Glutamatergic neuron (in vitro differentiated cells): Measurements from ENCODE around the gene CTDSP2. TPM values are rescaled to one million over a fixed set of nuclear protein-coding genes. Genes with fewer than 3 reads are reported as not detected.

ENCODE experiments used
- DNase-seq: peaks from one replicate; pipeline ENCODE4 v3.0.0; 2022
- H3K27ac Mint-ChIP-seq: one replicate; pipeline ENCODE4 v1.8.0; 2020; ENCODE audit warnings: mild to moderate bottlenecking, mixed read lengths, inconsistent platforms; ENCODE audit not compliant: unreplicated experiment
- H3K27me3 Mint-ChIP-seq: one replicate; pipeline ENCODE4 v1.8.0; 2020; ENCODE audit warnings: mild to moderate bottlenecking, moderate library complexity, mixed read lengths, inconsistent platforms; ENCODE audit not compliant: unreplicated experiment
- H3K36me3 Mint-ChIP-seq: one replicate; pipeline ENCODE4 v1.8.0; 2020; ENCODE audit warnings: mild to moderate bottlenecking, mixed read lengths, inconsistent platforms; ENCODE audit not compliant: unreplicated experiment
- H3K4me1 Mint-ChIP-seq: one replicate; pipeline ENCODE4 v1.8.0; 2020; ENCODE audit warnings: mild to moderate bottlenecking, low read depth, mixed read lengths, inconsistent platforms; ENCODE audit not compliant: unreplicated experiment
- H3K4me3 Mint-ChIP-seq: one replicate; pipeline ENCODE4 v1.8.0; 2020; ENCODE audit warnings: mild to moderate bottlenecking, mixed read lengths, inconsistent platforms; ENCODE audit not compliant: unreplicated experiment
- H3K9me3 Mint-ChIP-seq: one replicate; pipeline ENCODE4 v1.8.0; 2020; ENCODE audit warnings: mild to moderate bottlenecking, moderate library complexity, mixed read lengths, inconsistent platforms; ENCODE audit not compliant: unreplicated experiment
- total RNA-seq: library from RNA; stranded (reverse); fragmentation: NEBNext Ultra II Directional; extraction: Animal tissue kit (Norgen Biotek cat#: 25700); gene quantifications from one replicate; pipeline ENCODE4 v1.2.1, GENCODE V29; 2021; ENCODE audit not compliant: unreplicated experiment
- TF ChIP-seq, protein P1 (sequence below): fragments of 200-600 bp; sonication (generic); IDR thresholded peaks from one replicate; pipeline ENCODE4 v1.5.0; 2021; ENCODE audit not compliant: partially characterized antibody, unreplicated experiment

The CTDSP2 gene
- total RNA-seq, 1 donor from 2014 or later: 127 TPM

DNA sequence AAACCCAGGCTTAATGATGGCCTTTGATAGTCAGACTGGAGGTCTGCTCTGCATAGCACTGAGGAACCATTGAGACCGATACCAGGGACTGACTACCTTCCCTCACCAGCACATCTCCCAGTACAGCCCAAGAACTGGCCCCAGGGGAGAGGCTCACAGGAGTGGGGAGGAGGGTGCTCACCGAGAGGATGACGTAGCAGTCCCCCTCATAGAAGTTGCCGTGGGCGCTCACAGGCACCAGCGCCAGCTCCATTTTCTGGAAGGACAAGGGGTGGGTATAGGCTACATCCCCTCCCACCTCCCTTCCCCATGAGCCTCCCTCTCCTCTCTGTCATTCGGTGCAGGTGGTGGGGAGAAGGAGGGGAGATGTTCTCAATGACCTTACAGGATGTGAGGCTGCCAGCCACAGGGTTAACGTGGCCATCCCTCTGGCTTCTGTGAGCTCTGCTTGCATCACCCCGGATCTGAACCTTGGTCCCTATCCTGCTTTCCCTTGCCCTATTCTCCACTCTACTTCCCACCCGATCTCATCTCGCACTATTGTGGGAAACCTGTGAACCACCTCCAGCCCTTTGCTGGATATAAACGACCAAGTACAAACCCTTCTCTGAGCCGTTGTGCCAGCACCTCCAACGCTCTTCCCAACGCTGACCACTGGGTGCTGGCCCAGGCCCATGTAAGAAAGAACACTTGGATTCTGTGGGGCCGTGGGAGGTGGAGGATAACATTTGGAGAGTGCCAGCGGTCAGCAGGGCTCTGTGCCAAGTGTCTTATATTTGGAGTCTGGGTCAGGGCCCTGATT is 32.4 kb downstream of the CTDSP2 start:
- Mint-ChIP-seq H3K4me1 (peaks cover 24% of the 10 kb centered on the region), H3K27ac (no peak overlapping the region), H3K9me3 (peaks cover 7% of the 10 kb centered on the region), H3K27me3 (peaks cover 12% of the 10 kb centered on the region), H3K36me3 (no peaks in the 10 kb centered on the region), H3K4me3 (no peak overlapping the region)
- TF ChIP-seq, protein P1, sequence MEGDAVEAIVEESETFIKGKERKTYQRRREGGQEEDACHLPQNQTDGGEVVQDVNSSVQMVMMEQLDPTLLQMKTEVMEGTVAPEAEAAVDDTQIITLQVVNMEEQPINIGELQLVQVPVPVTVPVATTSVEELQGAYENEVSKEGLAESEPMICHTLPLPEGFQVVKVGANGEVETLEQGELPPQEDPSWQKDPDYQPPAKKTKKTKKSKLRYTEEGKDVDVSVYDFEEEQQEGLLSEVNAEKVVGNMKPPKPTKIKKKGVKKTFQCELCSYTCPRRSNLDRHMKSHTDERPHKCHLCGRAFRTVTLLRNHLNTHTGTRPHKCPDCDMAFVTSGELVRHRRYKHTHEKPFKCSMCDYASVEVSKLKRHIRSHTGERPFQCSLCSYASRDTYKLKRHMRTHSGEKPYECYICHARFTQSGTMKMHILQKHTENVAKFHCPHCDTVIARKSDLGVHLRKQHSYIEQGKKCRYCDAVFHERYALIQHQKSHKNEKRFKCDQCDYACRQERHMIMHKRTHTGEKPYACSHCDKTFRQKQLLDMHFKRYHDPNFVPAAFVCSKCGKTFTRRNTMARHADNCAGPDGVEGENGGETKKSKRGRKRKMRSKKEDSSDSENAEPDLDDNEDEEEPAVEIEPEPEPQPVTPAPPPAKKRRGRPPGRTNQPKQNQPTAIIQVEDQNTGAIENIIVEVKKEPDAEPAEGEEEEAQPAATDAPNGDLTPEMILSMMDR: no peak
- DNase-seq: no peak

DNA sequence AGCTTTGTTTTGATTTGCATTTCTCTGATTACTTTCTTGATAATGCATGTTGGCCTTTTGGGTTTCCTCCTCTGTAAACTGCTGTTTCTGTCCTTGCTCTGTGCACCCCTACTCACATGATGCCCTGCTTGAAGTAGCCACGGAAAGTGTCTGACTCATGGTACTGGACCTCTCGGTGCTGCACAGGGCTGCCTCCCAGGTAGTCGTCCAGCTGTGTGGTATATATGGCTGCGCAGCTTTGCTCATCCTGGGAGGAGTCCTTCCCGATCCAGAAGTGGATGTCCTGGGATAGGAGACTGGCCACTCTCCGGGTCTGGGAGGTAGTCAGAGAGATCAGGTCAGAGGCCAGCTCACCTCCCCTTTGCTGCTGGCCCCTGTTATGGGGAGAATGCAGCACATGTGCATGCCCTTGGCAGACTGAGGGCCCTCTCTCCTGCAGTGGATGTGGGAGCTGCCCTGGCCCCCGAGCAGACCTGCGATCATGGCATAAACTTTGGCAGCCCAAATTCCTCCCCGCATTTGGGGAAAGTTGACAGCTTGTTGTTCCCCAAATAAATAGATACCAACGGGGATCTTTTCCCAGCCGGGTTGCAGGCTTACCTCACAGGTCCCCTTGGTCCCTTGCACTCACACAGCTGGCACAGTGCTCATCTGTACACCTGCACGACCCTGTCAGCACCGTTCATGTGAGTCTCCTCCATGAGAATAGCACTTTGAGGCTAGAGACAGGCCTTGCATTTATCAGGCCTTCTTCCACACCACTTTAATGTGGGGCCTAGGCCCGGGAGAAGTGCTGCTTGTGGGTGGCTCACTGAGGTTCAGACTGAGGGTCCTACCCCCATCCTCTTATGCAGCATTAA is 33.2 kb downstream of the CTDSP2 start:
- H3K9me3 Mint-ChIP-seq: peaks cover 2% of the 10 kb centered on the region
- DNase-seq: no peak
- peaks cover 16% of the 10 kb centered on the region for H3K4me1 Mint-ChIP-seq
- H3K4me3 Mint-ChIP-seq: no peak overlapping the region
- TF ChIP-seq, protein P1: no peak
- H3K27ac Mint-ChIP-seq: no peak overlapping the region
- H3K36me3 Mint-ChIP-seq: no peaks in the 10 kb centered on the region
- H3K27me3 Mint-ChIP-seq: peaks cover 8% of the 10 kb centered on the region

DNA sequence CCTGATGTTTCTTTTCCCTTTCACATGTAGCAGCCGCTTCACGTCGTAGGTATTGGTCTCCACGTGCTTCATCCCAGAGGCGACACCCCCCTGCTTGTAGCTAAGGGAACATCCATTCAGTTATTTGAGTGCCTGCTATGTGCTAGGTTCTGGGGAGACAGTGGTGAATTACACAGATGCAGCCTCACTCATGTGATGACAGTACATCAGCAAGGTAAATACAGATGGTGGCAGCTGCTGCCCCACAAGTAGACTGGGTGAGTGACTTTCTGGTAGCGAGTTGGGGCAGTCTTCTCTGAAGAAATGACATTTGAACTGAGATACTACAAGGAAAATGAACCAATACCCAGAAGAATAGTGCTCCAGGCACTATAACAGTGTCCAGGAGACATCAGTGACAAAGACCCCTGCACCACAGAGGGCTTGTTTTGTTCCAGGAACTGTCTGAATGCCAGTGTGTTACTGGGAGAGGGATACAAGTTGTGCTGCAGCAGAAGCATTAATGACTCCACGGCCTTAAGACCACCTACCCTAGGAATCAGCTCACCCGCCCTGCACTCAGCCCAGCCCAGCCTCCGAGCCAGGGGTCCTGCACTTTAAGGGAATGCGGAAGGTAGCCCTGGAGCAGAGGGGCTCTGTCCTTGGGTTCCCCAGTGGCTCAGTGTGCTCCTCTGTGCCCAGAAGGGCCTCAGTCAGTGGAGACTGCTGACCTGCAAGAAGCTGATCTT is 35.3 kb downstream of the CTDSP2 start:
- Mint-ChIP-seq H3K4me1 (peaks cover under 1% of the 10 kb centered on the region), H3K36me3 (no peaks in the 10 kb centered on the region), H3K9me3 (peaks cover 2% of the 10 kb centered on the region), H3K27me3 (peaks cover 7% of the 10 kb centered on the region), H3K4me3 (no peak overlapping the region), H3K27ac (no peak overlapping the region)
- DNase-seq: no peak
- TF ChIP-seq, protein P1: no peak

DNA sequence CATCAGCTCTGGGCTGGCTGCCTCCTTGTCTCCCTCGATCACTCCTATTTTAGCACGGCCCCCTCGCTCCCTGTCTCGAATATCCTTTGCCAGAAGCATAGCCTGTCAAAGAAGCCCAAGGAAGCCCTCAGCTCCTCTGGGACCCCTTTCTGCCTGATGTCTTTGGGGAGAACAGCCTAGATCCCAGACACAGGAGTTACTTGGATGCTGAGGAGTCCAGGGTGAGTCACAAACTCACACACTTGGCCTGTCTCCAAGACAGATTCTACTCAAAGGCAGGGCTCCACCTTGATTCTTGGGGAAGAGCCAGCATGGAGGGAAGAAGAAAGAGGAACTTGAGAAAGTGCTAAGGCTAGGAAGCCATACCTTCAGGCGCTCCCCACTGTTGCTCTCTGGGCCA is 36.1 kb downstream of the CTDSP2 start:
- no peak overlapping the region for H3K27ac Mint-ChIP-seq
- H3K4me1 Mint-ChIP-seq: no peaks in the 10 kb centered on the region
- H3K9me3 Mint-ChIP-seq: peaks cover 2% of the 10 kb centered on the region
- DNase-seq: no peak
- H3K36me3 Mint-ChIP-seq: no peaks in the 10 kb centered on the region
- H3K27me3 Mint-ChIP-seq: peaks cover 7% of the 10 kb centered on the region
- TF ChIP-seq, protein P1: no peak
- H3K4me3 Mint-ChIP-seq: no peak overlapping the region
